ENCODE results near the gene SNAPC2.

Gene SNAPC2

GRCh38 chr19:7941895-7942596 is 21.9 kb downstream of the SNAPC2 start:
- TF ChIP-seq CTCF (conservative IDR thresholded peaks at IDR 0.05; ENCODE audit: low read depth), result no peak
- CTCF ChIA-PET, result interaction anchor here (0.6 to 0.7 kb wide), 2 partner anchors 13 to 36 kb away, joined by 3 to 4 read pairs; no protein-coding TSS in a partner anchor
- peak overlapping the region; percentile 86; the same call in 1 of the 2 replicates for H3K27ac ChIP-seq
- no peak for DNase-seq (ENCODE audit: low spot score)
- POLR2A ChIA-PET (ENCODE audit: low non-redundant PET), result no interaction called here

- DNase-seq (ENCODE audit: low spot score), result no peak
- H3K27ac ChIP-seq, result peak overlapping the region; percentile 86
- CTCF ChIA-PET, result interaction anchor here (0.6 to 2.4 kb wide), 5 partner anchors 14 to 118 kb away, joined by 3 to 21 read pairs (median 4); no protein-coding TSS in a partner anchor
- POLR2A ChIA-PET (ENCODE audit: low non-redundant PET), result interaction anchor here (1.0 to 1.1 kb wide), 3 partner anchors 9 to 62 kb away, joined by 3 to 9 read pairs (median 6); partner anchors contain the start of genes ELAVL1 and MAP2K7
- TF ChIP-seq CTCF (conservative IDR thresholded peaks at IDR 0.05; ENCODE audit: low read depth), result no peak
These were observed 22.9 kb downstream of the SNAPC2 start for GRCh38 chr19:7942981-7943443.

DNA sequence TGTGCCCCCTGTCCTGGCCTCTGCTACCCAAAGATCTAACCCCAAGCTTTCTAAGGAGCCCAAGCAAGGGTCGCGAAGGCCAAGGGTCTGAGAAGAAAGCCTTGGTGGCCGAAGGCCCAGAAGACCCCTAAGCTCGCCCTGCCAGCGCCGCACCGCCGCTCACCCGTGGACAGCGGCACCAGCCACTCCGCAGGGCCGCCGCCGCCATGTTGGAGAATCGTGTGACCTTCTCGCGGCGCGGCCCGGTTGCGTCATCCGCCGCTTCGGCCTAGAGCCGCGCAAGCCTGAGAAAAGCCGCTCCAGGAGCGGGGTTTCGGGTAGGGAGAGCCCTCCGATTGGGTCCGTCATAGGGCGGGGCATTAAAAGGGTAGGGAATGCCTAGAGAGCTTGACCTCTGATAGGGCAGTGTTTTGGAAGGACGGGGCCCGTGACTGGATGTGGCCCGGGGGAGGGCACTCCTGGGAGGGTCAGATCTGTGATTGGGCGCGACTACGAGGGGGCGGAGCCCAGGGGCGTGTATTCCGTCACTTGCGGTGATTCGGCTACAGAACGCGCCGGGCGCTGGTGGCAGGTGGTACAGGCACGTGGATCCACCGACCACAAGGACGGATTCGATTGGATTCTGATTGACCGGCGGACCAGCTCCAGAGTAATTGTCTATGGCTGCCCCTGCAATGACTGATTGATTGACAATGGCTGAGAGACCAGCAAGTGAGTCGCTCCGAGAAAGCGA is 23.5 kb downstream of the SNAPC2 start, which contains the start of gene TIMM44:
Gene TIMM44 (minus strand): TSS at position 223 of the 733 bp plus-strand sequence. CDS start 15 bp downstream, at position 208.
- peak; percentile 99 for DNase-seq (ENCODE audit: low spot score)
- peak within 1 kb of the TSS; percentile 86 for H3K27ac ChIP-seq
- ChIA-PET POLR2A (ENCODE audit: low non-redundant PET) (interaction anchor here (0.6 to 1.1 kb wide), 5 partner anchors 9 to 220 kb away, joined by 3 to 9 read pairs (median 6); partner anchors contain the start of genes ELAVL1 and MAP2K7), CTCF (interaction anchor here (0.6 to 2.4 kb wide), 13 partner anchors 14 to 887 kb away, joined by 3 to 21 read pairs (median 4); no protein-coding TSS in a partner anchor)
- no peak for TF ChIP-seq CTCF (conservative IDR thresholded peaks at IDR 0.05; ENCODE audit: low read depth)

GRCh38 chr19:7944177-7944761 is 24.1 kb downstream of the SNAPC2 start:
- peak overlapping the region; percentile 86 for H3K27ac ChIP-seq
- peak; percentile 81 for TF ChIP-seq CTCF (conservative IDR thresholded peaks at IDR 0.05; ENCODE audit: low read depth)
- ChIA-PET CTCF (interaction anchor here (0.5 to 2.4 kb wide), 18 partner anchors 15 to 887 kb away, joined by 3 to 21 read pairs (median 4); no protein-coding TSS in a partner anchor), POLR2A (ENCODE audit: low non-redundant PET) (interaction anchor here (0.5 to 1.1 kb wide), 6 partner anchors 8 to 219 kb away, joined by 3 to 9 read pairs (median 5); partner anchors contain the start of genes ELAVL1 and MAP2K7)
- peak; percentile 85 for DNase-seq (ENCODE audit: low spot score)

DNA sequence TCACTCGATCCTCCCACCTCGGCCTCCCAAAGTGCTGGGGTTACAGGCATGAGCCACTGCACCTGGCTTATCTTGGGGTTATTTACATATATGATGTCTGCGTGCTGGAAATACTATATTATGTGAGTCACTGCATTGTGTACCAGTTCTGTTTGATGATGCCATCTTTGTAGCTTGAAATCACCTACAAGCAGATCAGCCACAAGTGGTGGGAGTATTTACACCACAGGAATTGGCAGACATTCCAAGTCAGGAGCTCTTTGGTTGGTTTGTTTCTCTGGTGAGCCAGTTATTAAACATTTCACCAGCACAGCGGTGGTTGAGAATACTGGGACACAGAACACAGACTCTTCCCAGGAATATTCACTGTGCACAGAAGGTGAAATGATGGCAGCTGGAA is 27.8 kb downstream of the SNAPC2 start:
- no peak for DNase-seq (ENCODE audit: low spot score)
- peak overlapping the region; percentile 10; the same call in 1 of the 2 replicates for H3K27ac ChIP-seq
- ChIA-PET POLR2A (ENCODE audit: low non-redundant PET) (no interaction called here), CTCF (interaction anchor here (0.7 kb wide), 1 partner anchor 40 kb away, joined by 6 read pairs; no protein-coding TSS in a partner anchor)
- TF ChIP-seq CTCF (conservative IDR thresholded peaks at IDR 0.05; ENCODE audit: low read depth), result no peak

All from RWPE1 (cell line).